Measurements from ENCODE around the gene APCDD1L. TPM values are rescaled to one million over a fixed set of nuclear protein-coding genes. Genes with fewer than 3 reads are reported as not detected.

The APCDD1L gene
- total and polyA plus RNA-seq, 4 donors, result 1.3 to 14.6 (median 2.0) TPM

DNA sequence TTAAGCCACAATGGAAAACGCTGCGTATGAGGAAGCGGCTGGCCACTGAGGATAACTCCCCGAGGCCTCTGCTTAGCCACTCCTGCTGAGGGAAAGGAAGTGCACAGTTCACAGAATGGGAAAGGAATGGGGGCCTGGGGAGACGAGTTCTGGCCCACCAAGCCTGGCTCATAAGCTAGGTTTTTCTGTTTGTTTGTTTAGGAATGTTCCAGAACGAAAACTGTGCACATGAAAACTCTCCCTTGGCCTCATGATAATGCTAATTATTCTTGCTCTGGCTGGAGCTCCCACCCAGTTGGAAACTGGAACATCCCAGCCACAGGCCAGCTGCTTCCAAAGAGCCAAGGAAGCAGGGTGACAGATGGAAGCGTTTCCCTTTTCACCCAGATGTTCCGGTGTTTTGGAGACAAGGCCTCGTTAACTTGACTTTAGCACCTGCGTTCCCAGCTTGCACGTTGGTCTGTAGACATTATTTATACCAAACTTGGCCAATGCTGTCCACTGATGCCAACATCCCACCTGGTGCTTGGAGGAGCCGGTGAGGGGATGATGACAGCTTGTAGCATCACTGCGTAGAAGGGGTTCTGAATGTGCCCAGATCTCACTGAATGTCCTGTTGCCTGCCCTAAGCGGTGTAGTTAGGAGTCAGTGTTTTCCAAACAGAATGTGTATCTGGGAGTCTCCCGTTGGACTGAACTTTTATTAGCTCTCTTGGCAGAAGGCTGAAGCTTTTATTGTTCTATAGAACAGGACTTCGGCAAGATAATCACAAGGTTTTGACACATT, 34.5 kb downstream of the APCDD1L start:
- H3K9me3 ChIP-seq (ENCODE audit: control insufficient read depth, low read length), result peaks cover under 1% of the 10 kb centered on the region
- no peak overlapping the region for H3K4me3 ChIP-seq (ENCODE audit: low read length in 2 of 2)
- DNase-seq, result peak in 1 of 2 donors; percentile 59
- H3K4me1 ChIP-seq (ENCODE audit: control insufficient read depth in 1 of 2, insufficient read depth in 2 of 2, low read length in 2 of 2), result no peaks in the 10 kb centered on the region
- ATAC-seq (ENCODE audit: low FRiP score), result no peak
- H3K36me3 ChIP-seq (ENCODE audit: control insufficient read depth in 1 of 2, insufficient read depth in 2 of 2, low read length in 1 of 2), result no peaks in the 10 kb centered on the region
- intact Hi-C loops (cut with DNase I), result no loop called here
- WGBS, 2 donors, result 88 to 89% methylated on average over 16 of the region's 16 CpGs
- H3K27me3 ChIP-seq (ENCODE audit: control insufficient read depth in 1 of 2, insufficient read depth in 2 of 2, low read length in 1 of 2), result no peaks in the 10 kb centered on the region
- H3K27ac ChIP-seq (ENCODE audit: low read depth in 1 of 2, low read length in 2 of 2), result no peak overlapping the region

DNA sequence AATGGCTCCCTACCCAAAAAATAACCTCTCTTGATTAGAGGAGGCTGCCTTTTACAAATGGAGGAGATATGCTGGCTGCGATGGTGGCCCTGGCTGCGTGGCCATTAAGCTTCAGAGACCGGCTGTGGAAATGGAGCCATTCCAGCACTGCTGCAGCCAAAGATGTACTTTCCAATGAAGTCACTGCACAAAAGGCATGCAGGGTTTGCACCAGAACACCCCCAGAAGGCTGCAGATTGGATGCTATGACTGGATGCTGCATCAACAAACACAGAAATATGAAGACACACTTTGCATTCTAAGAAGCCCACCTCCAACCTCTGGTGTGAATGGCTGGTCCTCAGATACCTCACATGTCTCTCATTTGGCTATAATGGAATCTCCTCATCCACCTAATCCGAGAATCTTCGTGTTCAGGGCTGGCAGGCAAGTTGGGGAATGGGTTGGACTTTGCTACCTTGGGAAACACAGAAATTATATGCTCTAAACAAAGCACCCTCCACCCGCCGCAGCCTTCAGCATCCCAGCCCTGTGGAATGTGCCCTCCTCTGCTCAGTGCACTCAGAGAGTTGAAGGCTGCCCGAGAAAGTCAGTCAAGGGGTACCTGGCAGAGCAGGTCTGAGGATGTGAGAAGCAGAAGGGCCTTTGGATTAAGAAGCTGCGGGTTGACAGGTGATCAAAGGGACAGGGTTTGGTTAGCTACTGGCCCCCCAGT, 35.3 kb downstream of the APCDD1L start:
- Histone ChIP-seq H3K27me3 (ENCODE audit: control insufficient read depth in 1 of 2, insufficient read depth in 2 of 2, low read length in 1 of 2) (no peaks in the 10 kb centered on the region), H3K36me3 (ENCODE audit: control insufficient read depth in 1 of 2, insufficient read depth in 2 of 2, low read length in 1 of 2) (no peaks in the 10 kb centered on the region), H3K4me1 (ENCODE audit: control insufficient read depth in 1 of 2, insufficient read depth in 2 of 2, low read length in 2 of 2) (no peaks in the 10 kb centered on the region), H3K4me3 (ENCODE audit: low read length in 2 of 2) (no peak overlapping the region), H3K9me3 (ENCODE audit: control insufficient read depth, low read length) (no peaks in the 10 kb centered on the region), H3K27ac (ENCODE audit: low read depth in 1 of 2, low read length in 2 of 2) (no peak overlapping the region)
- peak in 1 of 2 donors; percentile 51 for DNase-seq
- intact Hi-C loops (cut with DNase I), result no loop called here
- 91% methylated on average over 9 of the region's 9 CpGs for WGBS, 2 donors
- no peak for ATAC-seq (ENCODE audit: low FRiP score)

DNA sequence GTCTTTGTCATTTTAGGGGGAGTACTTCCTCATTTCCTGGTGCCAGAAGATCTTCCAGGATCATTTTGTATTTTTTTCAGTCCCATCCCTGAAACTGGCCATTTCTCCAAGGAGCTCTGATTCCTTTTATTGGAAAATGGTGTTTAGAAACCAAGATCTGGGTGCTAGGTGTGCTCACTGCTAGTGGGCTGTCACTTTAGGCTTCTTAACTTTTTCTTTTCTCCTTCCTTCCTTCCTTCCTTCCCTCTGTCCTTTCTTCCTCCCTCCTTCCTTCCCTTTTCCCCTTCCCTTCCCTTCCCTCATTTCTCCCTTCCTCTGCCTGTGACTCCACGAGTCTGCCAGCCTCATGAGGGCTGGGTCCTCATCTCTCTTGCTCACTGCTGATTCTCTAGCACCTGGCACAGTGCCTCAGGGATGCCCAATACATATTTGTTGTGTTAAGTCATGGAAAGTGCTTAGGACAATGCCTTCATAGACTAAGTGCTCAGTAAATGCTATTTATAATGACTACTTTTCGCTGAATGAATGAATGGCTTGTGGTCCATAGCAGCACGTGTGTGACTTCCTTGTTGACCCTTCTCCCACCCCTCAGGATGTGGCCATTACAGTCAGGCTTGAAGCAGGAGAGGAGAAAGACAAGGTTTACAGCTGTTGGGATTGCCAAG, 36.9 kb downstream of the APCDD1L start:
- ATAC-seq (ENCODE audit: low FRiP score) (no peak), DNase-seq (peak in 1 of 2 donors; percentile 24)
- H3K27me3 ChIP-seq (ENCODE audit: control insufficient read depth in 1 of 2, insufficient read depth in 2 of 2, low read length in 1 of 2), result no peaks in the 10 kb centered on the region
- 87 to 90% methylated on average over 3 of the region's 3 CpGs for WGBS, 2 donors
- intact Hi-C loops (cut with DNase I), result no loop called here
- no peaks in the 10 kb centered on the region for H3K36me3 ChIP-seq (ENCODE audit: control insufficient read depth in 1 of 2, insufficient read depth in 2 of 2, low read length in 1 of 2)
- no peaks in the 10 kb centered on the region for H3K9me3 ChIP-seq (ENCODE audit: control insufficient read depth, low read length)
- no peak overlapping the region for H3K4me3 ChIP-seq (ENCODE audit: low read length in 2 of 2)
- no peak overlapping the region for H3K27ac ChIP-seq (ENCODE audit: low read depth in 1 of 2, low read length in 2 of 2)
- H3K4me1 ChIP-seq (ENCODE audit: control insufficient read depth in 1 of 2, insufficient read depth in 2 of 2, low read length in 2 of 2), result no peaks in the 10 kb centered on the region

DNA sequence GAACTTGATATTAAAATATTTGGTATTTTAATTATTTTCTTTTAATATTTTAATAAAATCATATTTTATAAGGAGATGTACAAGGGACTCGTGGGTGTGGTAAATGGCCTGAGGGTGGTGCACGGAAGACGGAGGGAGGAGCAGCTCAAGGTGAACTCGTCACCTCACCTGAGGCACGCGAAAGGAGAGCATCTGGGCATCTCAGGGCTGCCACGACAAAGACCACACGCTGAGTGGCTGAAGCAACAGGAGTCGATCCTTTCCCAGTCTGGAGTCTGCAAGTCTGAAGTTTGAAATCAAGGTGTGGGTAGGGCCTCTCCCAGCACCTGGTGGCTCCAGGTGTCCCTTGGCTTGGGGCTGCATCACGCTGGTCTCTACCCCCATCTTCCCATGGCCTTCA, 39.7 kb downstream of the APCDD1L start:
- no peak for ATAC-seq (ENCODE audit: low FRiP score)
- WGBS, 2 donors, result 92 to 94% methylated on average over 10 of the region's 10 CpGs
- intact Hi-C loops (cut with DNase I), result no loop called here
- Histone ChIP-seq H3K9me3 (ENCODE audit: control insufficient read depth, low read length) (no peaks in the 10 kb centered on the region), H3K27ac (ENCODE audit: low read depth in 1 of 2, low read length in 2 of 2) (no peak overlapping the region), H3K27me3 (ENCODE audit: control insufficient read depth in 1 of 2, insufficient read depth in 2 of 2, low read length in 1 of 2) (no peaks in the 10 kb centered on the region), H3K4me1 (ENCODE audit: control insufficient read depth in 1 of 2, insufficient read depth in 2 of 2, low read length in 2 of 2) (no peaks in the 10 kb centered on the region), H3K4me3 (ENCODE audit: low read length in 2 of 2) (no peak overlapping the region), H3K36me3 (ENCODE audit: control insufficient read depth in 1 of 2, insufficient read depth in 2 of 2, low read length in 1 of 2) (no peaks in the 10 kb centered on the region)
- no peak for DNase-seq

DNA sequence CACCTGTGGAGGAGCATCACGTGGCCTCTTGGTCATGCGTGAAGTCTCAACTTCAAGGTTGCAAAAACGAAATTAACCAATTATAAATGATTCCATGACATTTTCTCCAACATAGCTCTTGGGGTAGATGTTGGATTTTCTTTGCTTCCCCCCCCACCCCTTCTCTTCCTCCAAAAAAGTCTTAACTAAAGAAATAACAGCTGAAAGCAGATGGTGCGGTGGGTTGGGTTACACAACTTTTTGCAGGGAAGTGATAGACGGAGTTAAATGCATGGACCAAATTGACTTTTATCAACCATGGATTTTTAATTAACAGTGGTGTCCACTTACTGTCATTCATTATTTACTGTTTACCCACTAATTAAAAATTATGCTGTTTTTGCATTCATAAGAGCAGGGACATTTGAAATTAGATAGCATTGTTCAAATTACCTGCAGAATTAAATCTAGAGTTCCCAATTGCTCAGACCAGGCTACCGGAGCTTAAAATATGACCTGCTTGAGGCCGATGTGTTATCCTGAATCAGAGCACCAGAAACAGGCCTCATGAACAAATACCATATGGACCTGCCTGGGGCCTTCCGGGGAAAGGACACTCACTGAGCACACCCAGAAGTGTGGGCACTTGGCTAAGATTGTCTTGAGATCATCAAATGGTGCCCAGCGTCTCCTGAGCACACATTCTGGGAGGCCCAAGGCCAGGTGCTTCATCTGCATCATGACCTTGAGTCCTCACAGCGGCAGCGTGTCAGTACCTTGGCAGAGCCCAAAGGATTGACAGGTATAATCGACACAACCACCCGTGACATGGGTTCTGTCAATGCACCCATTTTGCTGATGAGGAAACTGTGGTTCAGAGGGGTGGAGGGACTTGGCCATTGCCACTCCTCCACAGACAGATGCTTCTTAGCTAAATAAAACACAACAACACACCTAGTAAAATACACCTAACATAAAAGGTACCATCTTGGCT, 41.5 kb downstream of the APCDD1L start:
- DNase-seq, result no peak
- Histone ChIP-seq H3K36me3 (ENCODE audit: control insufficient read depth in 1 of 2, insufficient read depth in 2 of 2, low read length in 1 of 2) (no peaks in the 10 kb centered on the region), H3K27ac (ENCODE audit: low read depth in 1 of 2, low read length in 2 of 2) (no peak overlapping the region), H3K27me3 (ENCODE audit: control insufficient read depth in 1 of 2, insufficient read depth in 2 of 2, low read length in 1 of 2) (no peaks in the 10 kb centered on the region), H3K4me1 (ENCODE audit: control insufficient read depth in 1 of 2, insufficient read depth in 2 of 2, low read length in 2 of 2) (no peaks in the 10 kb centered on the region), H3K9me3 (ENCODE audit: control insufficient read depth, low read length) (no peaks in the 10 kb centered on the region), H3K4me3 (ENCODE audit: low read length in 2 of 2) (no peak overlapping the region)
- intact Hi-C loops (cut with DNase I), result no loop called here
- 96 to 97% methylated on average over 13 of the region's 13 CpGs for WGBS, 2 donors
- no peak for ATAC-seq (ENCODE audit: low FRiP score)

DNA sequence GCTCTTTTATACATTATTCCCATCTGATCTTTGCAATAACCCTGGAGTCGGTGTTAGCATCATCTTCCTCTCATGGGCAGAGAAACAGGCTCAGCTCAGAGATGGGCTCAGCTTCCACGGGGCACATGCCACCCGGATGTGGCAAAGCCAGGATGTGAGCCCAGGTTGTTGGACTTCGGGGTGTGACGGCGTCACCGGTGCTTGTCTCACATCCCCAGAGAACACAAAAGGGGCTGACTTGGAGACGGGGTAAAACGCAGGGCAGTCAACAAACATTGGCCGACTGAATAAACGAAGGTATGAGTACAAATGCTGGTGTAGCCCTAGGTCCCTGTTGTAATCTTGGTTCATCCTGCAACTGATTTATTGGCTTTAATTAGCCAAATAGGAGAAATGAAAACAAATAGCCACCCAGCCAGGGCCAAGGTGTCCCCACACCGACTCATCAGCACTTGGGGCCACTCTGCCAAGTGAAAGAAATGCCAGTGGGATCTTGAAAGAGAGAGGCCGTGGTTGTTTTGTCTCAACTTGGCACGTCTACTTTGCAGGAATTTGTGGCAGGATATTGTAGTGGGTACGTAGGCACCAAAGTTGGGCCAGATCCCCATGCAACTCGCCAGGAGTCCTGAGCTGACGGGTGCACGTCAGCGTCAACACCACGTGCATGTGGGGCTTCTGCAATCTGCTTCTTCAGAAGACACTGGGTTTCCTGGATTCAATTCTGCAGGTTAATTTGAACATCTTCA, 42.8 kb downstream of the APCDD1L start:
- ATAC-seq (ENCODE audit: low FRiP score), result no peak
- no peaks in the 10 kb centered on the region for H3K4me1 ChIP-seq (ENCODE audit: control insufficient read depth in 1 of 2, insufficient read depth in 2 of 2, low read length in 2 of 2)
- H3K27me3 ChIP-seq (ENCODE audit: control insufficient read depth in 1 of 2, insufficient read depth in 2 of 2, low read length in 1 of 2), result no peaks in the 10 kb centered on the region
- no peaks in the 10 kb centered on the region for H3K9me3 ChIP-seq (ENCODE audit: control insufficient read depth, low read length)
- H3K4me3 ChIP-seq (ENCODE audit: low read length in 2 of 2), result no peak overlapping the region
- H3K36me3 ChIP-seq (ENCODE audit: control insufficient read depth in 1 of 2, insufficient read depth in 2 of 2, low read length in 1 of 2), result no peaks in the 10 kb centered on the region
- no peak for DNase-seq
- H3K27ac ChIP-seq (ENCODE audit: low read depth in 1 of 2, low read length in 2 of 2), result no peak overlapping the region
- intact Hi-C loops (cut with DNase I), result no loop called here
- 84 to 85% methylated on average over 20 of the region's 20 CpGs for WGBS, 2 donors

DNA sequence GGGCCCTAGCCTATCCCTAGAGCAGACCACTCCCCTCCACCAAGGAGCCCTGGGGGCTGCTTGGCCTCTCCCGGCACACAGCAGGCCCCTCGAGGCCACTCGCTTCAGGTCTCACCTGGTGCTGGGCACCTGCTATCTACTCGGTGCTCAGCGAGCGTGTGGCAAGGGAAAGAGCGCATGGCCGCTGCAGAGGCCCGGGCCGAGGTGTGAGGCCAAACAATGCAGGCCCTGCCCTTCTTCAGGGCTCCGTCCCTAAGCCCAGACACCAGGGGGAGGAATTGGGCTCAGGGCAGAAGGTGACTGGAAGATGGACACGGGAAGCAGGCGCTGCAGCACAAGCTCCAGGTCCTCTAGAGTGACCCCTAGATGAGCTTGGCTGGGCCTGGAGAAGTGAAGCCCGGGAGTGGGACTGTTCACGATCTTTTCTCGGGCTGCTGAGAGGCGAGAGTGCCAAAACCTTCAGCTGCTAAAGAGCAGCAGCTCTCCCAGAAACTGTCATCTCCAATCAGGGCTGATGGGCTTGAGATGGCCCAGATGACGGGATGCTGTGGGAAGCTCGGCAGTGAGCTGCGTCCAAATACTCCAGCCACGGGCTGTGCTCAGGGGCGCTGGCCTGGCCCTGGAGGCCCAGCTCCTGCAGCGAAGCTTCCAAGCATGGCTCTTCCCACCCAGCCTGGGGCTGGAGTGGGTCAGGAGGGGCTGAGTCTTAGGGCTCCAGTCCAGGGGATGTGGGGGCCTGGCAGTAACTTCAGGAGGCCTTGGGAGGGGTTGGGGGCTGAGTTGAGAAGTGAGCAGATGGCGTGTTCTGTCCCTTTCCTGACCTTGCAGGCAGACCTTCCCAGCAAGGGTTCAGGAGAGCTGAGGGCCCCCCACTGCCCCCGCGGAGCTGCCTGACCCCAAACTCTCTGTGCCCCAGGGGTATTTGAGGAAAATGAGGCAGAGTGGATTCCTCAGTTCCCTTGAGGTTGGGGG, 43.7 kb downstream of the APCDD1L start:
- Histone ChIP-seq H3K36me3 (ENCODE audit: control insufficient read depth in 1 of 2, insufficient read depth in 2 of 2, low read length in 1 of 2) (no peaks in the 10 kb centered on the region), H3K27ac (ENCODE audit: low read depth in 1 of 2, low read length in 2 of 2) (no peak overlapping the region), H3K9me3 (ENCODE audit: control insufficient read depth, low read length) (no peaks in the 10 kb centered on the region), H3K4me3 (ENCODE audit: low read length in 2 of 2) (no peak overlapping the region), H3K4me1 (ENCODE audit: control insufficient read depth in 1 of 2, insufficient read depth in 2 of 2, low read length in 2 of 2) (no peaks in the 10 kb centered on the region), H3K27me3 (ENCODE audit: control insufficient read depth in 1 of 2, insufficient read depth in 2 of 2, low read length in 1 of 2) (no peaks in the 10 kb centered on the region)
- DNase-seq, result no peak
- ATAC-seq (ENCODE audit: low FRiP score), result peak; percentile 32
- 72 to 73% methylated on average over 26 of the region's 26 CpGs for WGBS, 2 donors
- intact Hi-C loops (cut with DNase I), result no loop called here

All from aorta (tissue), 5 donors.